ENCODE data around the gene ZNF322. TPM values are rescaled to one million over a fixed set of nuclear protein-coding genes. Genes with fewer than 3 reads are reported as not detected.
"Not testable (repeated sequence)": the region's sequence is repeated elsewhere in the genome, so short reads cannot be mapped to it uniquely, and the experiment has no call there.

ZNF322 gene
- 22.9 TPM for total RNA-seq (ENCODE audit: insufficient read depth, low replicate concordance)

GRCh38 chr6:26659042-26659999 is at the start of gene ZNF322:
ZNF322 (minus strand) TSS chr6:26659746; CDS start chr6:26638553, 21,193 bp downstream.
- DNase-seq (ENCODE audit: low spot score), result peak; percentile 98

- not testable (repeated sequence) for DNase-seq (ENCODE audit: low spot score)
These were observed 46.2 kb upstream of the ZNF322 start for GRCh38 chr6:26705780-26706179.

GRCh38 chr6:26705352-26705751 is 45.8 kb upstream of the ZNF322 start:
- not testable (repeated sequence) for DNase-seq (ENCODE audit: low spot score)

GRCh38 chr6:26701023-26701747 is 41.6 kb upstream of the ZNF322 start:
- DNase-seq (ENCODE audit: low spot score), result not testable (repeated sequence)

GRCh38 chr6:26697496-26697895 is 38.0 kb upstream of the ZNF322 start:
- not testable (repeated sequence) for DNase-seq (ENCODE audit: low spot score)

GRCh38 chr6:26689324-26689947 is 29.9 kb upstream of the ZNF322 start:
- DNase-seq (ENCODE audit: low spot score), result not testable (repeated sequence)

GRCh38 chr6:26682435-26683042 is 23.0 kb upstream of the ZNF322 start:
- DNase-seq (ENCODE audit: low spot score), result not testable (repeated sequence)

- DNase-seq (ENCODE audit: low spot score), result not testable (repeated sequence)
These were observed 13.7 kb upstream of the ZNF322 start for GRCh38 chr6:26673287-26673686.

- not testable (repeated sequence) for DNase-seq (ENCODE audit: low spot score)
These were observed 11.0 kb upstream of the ZNF322 start for GRCh38 chr6:26670558-26670957.

GRCh38 chr6:26670003-26670402 is 10.5 kb upstream of the ZNF322 start:
- not testable (repeated sequence) for DNase-seq (ENCODE audit: low spot score)

GRCh38 chr6:26660000-26660361 is 435 bp upstream of the ZNF322 start:
- no peak for DNase-seq (ENCODE audit: low spot score)

GRCh38 chr6:26657256-26657655 is 2.3 kb downstream of the ZNF322 start:
- DNase-seq (ENCODE audit: low spot score), result no peak

GRCh38 chr6:26653007-26653406 is 6.5 kb downstream of the ZNF322 start:
- DNase-seq (ENCODE audit: low spot score), result no peak

GRCh38 chr6:26651133-26651781 is 8.3 kb downstream of the ZNF322 start:
- DNase-seq (ENCODE audit: low spot score), result no peak

GRCh38 chr6:26646074-26646473 is 13.5 kb downstream of the ZNF322 start:
- DNase-seq (ENCODE audit: low spot score), result no peak

GRCh38 chr6:26640806-26641205 is 18.7 kb downstream of the ZNF322 start:
- DNase-seq (ENCODE audit: low spot score), result no peak

GRCh38 chr6:26629359-26629758 is 30.2 kb downstream of the ZNF322 start:
- DNase-seq (ENCODE audit: low spot score), result no peak

GRCh38 chr6:26627843-26628242 is 31.7 kb downstream of the ZNF322 start:
- no peak for DNase-seq (ENCODE audit: low spot score)

- DNase-seq (ENCODE audit: low spot score), result no peak
These were observed 35.0 kb downstream of the ZNF322 start for GRCh38 chr6:26624557-26624956.

- DNase-seq (ENCODE audit: low spot score), result no peak
These were observed 36.1 kb downstream of the ZNF322 start for GRCh38 chr6:26623339-26623859.
